Measurements from ENCODE around the gene THADA.
"Not testable (repeated sequence)": the region's sequence is repeated elsewhere in the genome, so short reads cannot be mapped to it uniquely, and the experiment has no call there.

Gene THADA, protein sequence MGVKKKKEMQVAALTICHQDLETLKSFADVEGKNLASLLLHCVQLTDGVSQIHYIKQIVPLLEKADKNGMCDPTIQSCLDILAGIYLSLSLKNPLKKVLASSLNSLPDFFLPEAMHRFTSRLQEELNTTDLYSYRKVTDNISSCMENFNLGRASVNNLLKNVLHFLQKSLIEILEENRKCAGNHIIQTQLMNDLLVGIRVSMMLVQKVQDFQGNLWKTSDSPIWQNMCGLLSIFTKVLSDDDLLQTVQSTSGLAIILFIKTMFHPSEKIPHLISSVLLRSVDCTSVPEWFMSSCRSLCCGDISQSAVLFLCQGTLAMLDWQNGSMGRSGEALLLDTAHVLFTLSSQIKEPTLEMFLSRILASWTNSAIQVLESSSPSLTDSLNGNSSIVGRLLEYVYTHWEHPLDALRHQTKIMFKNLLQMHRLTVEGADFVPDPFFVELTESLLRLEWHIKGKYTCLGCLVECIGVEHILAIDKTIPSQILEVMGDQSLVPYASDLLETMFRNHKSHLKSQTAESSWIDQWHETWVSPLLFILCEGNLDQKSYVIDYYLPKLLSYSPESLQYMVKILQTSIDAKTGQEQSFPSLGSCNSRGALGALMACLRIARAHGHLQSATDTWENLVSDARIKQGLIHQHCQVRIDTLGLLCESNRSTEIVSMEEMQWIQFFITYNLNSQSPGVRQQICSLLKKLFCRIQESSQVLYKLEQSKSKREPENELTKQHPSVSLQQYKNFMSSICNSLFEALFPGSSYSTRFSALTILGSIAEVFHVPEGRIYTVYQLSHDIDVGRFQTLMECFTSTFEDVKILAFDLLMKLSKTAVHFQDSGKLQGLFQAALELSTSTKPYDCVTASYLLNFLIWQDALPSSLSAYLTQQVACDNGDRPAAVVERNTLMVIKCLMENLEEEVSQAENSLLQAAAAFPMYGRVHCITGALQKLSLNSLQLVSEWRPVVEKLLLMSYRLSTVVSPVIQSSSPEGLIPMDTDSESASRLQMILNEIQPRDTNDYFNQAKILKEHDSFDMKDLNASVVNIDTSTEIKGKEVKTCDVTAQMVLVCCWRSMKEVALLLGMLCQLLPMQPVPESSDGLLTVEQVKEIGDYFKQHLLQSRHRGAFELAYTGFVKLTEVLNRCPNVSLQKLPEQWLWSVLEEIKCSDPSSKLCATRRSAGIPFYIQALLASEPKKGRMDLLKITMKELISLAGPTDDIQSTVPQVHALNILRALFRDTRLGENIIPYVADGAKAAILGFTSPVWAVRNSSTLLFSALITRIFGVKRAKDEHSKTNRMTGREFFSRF (N-terminal part only)

DNA sequence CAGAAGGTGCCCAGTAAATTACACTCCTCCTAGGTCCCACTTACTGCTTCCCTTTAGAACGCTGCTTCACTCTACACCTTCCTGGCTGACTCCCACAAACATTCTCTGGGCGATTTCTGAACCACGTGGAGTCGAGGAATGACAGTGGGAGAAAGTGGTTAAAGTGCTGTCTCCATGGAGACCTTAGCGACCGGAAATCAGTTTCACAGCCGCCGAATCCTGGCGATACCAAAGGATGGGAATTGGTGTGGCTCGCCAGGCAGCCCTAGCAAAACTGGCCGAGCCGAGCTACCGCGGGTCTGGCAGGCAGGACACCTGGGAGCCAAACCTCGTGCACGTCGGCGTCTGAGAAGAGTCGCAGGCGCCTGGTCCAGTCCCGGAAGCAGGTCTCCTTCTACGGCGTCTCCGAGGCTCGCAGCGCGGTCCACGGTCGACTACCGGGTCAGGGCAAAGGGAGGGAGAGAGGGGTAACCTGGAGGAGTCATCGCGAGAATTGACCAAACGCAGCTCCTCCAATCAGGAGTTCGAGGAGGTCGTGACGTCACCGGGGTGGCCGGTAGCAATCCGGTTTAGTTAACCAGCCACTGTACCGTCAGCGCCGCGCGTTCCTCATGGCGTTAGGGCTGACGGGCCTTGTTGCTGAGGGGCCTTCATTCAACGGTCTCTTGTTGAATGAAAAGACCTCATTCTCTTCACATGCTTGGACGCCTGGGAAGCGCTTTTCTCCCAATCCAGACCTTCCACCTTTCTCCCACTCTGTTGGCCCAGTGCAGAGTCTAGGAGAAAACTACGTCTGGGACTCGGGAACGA, at the start of gene THADA:
THADA (minus strand) TSS at position 436 of the 810 bp plus-strand sequence. CDS start 3,646 bp downstream, outside the sequence.
- DNase-seq = peak; percentile 98

DNA sequence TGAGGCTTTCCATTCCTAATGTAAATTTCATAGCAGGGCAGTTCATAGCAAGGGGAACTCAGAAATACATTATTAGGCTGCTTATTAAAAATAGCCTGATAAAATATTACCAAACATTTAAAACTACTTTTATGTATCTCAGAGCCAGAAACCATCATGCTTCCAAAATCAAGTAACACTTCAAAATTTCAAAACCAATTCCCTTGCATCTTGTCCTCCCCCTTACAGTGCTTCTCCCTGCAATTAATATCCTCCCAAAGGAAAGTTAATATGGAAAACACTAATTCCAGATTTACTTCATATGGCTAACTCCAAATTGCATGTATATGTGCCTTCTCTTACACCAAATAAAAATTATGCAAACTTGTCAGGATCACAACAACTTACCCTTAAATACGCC, 47.8 kb upstream of the THADA start:
- no peak for DNase-seq

DNA sequence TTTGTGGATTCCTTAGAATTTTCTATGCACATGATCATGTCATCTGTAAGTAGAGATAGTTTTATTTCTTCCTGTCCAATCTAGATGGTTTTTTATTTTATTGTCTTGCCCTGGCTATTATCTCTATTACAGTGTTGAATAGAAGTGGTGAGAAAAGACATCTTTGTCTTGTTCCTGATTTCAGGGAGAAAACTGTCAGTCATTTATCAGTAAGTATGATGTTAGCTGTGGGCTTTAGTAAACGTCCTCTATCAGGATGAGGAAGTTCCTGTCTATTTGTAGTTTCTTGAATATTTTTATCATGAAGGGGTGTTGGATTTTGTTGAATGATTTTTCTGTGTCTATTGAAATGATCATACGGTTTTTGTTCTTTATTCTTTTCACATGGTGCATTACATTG, 46.5 kb upstream of the THADA start:
- DNase-seq = no peak

DNA sequence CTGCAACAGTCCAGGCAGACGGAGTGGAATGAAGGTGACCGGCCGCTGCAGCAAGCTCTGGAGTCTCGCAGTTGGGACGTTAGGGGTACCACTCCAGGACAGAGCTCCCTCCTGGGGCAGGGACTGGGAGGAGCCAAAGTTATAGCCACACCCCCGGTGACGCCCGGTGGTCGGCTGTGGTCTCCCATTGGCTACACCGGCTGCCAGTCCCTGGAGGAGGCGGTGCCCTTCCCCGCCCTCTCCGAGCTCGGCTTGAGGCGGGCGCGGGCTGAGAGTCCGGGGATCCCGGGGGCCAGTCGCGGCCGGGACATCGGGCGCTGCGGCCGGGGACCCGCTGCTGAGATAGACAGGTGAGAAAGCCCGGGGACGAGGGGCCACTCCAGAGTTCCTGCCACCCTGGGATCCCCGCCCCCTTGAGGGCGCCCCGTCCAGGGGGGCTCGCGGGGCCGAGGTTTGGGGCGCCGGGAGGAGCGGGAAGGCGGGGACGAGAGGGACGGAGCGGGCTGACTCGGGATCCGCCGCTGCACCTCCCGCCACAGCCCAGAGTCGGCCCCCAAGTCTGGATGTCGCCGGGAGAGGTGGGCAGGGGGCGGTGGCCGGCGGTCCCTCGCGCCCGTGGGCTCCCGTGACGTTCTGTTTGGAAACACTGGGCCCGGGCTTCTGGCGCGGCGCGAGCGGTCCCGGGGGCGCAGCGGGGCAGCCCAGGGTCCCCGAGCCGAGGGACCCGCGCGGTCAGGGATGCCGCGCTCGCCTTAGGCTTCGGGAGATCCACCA, 41.4 kb upstream of the THADA start, which contains the start of gene PLEKHH2:
PLEKHH2 (plus strand) TSS at position 231 of the 774 bp plus-strand sequence. CDS start 7,414 bp downstream, outside the sequence.
- peak; percentile 51 for DNase-seq

DNA sequence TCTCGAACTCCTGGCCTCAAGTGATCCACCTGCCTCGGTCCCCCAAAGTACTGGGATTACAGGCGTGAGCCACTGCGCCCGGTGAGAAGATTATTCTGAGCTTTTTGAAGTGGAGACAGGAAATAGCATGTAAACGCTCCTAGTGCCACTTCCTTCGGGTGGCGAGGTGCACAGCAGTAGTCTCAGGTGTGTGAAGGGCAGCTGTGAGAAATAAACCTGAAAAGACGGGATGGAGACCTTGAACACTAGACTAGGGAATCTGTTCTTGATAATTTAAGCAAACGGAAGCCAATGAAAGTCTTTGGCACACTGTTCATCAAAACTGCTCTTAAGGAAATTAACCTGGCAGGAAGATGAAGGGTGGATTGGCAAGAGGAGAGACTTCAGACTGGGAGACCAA, 40.8 kb upstream of the THADA start:
- DNase-seq = no peak

DNA sequence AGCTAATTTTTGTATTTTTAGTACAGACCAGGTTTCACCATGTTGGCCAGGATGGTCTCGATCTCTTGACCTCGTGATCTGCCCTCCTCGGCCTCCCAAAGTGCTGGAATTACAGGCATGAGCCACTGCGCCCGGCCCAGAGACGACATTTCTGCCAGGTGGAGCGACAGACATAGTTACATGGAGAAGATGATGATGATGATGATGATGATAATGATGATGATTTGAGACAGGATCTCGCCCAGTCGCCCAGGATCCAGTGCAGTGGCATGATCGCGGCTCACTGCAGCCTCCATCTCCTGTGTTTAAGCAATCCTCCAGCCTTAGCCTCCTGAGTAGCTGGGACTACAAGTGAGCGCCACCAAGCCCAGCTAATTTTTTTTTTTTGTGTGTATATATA, 40.3 kb upstream of the THADA start:
- DNase-seq = not testable (repeated sequence)

DNA sequence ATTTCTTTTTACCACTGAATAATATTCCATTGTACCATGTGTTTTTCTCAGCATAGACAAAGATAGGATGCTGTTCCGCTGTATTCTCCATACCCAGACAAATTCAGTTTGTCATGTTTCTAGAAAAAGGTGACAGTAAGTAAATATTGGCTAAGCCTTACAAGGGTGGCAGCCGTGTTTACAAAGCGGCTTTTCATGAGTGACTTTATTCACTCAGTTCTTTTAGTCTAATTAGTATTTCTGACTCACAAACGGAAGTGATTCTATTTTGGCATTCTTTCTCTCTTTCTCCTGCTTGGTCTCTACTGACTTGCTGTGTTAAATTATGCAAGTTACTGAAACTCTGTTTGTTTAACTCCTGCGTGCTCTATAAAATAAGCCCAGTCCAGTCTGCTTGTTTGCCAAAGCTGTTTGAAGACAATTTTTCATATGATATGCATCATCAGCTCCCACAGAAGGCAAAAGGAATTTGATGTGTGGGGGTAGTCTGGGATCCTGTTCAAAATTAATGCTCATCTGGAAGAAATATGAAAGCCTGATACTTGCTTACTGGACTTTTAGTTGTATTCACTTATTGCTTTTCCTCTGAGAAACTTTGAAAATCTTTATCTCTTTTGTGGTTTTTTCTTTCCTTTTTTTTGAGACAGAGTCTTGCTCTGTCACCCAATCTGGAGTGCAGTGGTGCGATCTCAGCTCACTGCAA, 38.9 kb upstream of the THADA start:
- DNase-seq = no peak

DNA sequence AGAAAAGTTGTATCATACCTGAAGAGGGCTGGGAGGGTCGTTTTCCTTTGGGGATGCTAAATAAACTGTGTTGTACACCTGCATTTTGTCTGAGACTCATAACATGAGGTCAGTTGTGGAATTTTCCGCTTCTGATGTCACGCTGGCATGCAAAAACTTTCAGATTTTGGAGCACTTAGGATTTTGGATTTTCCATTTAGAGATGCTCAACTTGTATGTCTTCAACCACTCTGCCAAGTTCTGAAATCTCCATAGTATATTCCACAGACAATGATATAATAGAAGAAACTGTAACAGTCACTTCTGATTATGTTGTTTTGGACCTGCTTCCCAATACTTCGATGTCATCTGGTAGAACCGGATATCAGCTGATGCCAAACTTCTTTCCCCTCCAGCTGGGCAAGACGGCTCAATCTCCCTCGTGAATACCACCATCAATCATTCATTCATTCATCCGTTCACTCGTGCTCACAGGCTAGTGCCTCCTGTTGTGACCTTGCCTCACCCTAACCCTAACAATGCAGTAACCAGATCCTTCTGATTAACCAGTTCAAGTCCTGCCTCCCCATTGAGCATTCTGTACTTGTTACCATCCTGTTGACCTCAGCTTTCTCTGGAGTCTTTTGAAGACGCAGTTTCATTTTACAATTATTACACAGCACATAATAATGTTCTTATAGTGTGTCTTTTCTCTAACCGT, 35.9 kb upstream of the THADA start:
- DNase-seq = no peak

DNA sequence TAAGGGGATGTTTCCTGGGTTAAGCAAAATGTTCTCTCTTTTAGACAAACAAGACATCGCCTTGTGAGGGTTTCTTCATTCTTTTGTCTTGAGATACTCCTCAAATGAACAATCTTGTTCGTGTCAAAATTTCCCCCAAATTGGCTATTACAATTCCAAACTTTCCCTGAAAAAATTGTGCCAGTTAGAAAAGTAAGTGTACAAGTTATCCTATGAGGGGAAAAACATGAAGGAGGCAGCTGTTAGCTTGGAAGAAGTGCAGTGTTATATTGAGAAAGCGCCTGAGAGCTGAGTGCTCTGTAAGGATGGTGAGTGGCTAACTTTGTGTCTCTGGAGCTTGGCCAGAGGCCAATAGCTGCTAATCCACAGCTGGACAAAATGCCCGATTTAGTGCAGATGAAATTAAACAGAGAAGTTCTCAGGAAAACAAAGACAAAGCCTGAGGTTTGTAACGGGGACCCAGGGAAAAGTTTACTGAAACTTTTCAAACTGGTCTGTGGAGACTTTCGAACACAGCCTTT, 27.2 kb upstream of the THADA start:
- DNase-seq = no peak

DNA sequence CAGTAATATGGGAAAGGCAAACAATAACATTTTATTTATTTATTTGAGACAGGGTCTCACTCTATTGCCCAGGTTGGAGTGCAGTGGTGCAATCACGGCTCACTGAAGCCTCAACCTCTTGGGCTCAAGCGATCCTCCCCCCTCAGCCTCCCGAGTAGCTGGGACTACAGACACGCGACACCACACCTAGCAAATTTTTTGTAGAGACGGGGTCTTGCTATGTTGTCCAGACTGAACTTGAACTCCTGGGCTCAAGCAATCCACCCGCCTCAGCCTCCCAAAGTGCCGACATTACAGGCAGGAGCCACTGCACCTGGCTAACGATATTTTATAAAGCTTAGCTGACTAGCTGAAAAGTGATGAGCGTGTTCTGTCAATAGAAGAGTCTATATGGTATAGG, 23.7 kb upstream of the THADA start:
- DNase-seq = no peak

DNA sequence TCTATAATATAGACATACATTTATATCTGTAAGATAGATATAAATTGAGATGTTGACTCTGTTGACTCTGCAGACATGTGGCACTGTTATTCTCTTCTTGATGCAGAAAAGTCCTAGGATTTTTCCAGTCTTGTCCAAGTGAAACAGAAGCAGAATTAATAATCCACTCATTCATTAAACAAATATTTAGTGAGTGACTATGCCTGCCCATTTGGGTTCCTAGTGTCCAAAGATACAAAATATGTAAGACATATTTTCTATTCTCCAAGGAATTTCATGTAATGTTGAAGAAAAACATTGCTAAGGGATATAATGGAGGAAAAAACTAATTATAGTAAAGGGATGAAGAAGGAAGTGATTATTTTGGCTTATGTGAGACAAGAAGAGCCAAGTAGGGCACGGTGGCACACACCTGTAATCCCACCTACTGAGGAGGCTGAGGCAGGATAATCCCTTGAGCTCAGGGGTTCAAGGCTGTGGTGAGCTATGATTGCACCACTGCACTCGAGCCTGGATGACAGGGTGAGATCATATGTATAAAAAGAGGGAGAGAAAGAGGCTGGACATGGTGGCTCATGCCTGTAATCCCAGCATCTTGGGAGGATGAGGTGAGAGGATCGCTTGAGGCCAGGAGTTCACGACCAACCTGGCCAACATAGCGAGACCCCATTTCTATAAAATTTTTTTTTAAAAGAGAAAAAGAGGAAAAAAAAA, 21.3 kb upstream of the THADA start:
- DNase-seq = no peak

DNA sequence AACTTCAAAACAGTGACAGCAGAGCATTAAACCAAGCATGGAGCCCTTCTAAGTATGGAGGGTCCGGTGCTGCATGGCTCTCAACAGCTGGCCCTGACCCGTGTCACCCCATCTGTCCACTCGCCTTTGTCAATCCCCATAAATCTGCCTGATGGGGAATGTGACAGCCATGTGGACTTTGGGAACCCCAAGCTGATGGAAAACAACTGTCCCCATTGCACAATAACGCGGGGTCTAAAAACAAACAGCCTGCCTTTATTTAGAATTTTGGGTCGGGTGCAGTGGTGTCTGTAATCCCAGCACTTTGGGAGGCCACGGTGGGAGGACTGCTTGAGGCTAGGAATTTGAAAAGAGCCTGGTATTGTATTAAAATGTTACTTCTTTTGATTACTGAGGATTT, 17.1 kb upstream of the THADA start:
- DNase-seq = no peak

DNA sequence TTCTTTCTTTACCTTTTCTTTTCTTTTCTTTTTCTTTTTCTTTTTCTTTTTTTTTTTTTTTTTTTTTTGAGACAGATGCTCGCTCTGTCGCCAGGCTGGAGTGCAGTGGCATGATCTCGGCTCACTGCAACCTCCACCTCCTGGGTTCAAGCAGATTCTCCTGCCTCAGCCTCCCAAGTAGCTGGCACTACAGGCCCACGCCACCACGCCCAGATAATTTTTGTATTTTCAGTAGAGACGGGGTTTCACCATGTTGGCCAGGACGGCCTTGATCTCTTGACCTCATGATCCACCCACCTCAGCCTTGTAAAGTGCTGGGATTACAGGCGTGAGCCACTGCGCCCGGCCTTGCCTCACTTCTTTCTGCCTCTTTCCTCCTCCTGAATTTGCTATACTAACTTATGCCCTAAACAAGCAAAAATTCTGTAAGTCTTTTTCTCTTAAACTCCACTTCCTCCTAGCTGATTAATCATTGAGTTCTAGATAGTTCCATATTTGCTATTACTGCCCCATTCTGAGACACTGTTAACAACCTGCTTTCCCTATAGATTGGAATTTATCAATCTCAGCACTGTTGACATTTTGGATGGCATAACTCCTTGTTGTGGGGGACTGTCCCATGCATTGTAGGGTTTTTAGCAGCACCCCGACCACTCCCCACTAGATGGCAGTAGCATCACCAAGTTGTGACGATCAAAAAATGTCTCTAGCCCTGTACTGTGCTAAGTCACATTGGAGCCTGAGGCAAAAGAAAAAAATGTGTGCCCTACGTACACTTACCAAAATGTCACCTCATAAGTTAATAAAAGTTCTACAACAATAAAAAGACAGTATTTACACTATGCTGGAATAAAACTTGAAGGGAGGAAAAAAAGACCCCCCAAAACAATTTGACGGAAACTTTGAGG, 16.4 kb upstream of the THADA start:
- DNase-seq = peak; percentile 49

DNA sequence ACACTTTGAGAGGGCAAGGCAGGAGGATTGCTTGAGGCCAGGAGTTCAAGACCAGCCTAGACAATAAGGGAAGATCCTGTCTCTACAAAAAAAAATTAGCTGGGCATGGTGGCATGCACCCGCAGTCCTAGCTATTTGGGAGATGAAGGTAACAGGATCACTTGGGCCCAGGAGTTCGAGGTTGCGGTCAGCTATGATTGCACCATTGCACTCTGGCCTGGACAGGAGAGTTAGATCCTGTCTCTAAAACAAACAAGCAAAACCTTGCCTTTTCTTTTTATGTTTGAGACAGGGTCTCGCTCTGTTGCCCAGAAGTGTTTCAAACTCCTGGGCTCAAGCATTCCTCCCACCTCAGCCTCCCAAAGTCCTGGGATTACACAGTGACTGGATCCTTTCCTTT, 14.5 kb upstream of the THADA start:
- DNase-seq = no peak

DNA sequence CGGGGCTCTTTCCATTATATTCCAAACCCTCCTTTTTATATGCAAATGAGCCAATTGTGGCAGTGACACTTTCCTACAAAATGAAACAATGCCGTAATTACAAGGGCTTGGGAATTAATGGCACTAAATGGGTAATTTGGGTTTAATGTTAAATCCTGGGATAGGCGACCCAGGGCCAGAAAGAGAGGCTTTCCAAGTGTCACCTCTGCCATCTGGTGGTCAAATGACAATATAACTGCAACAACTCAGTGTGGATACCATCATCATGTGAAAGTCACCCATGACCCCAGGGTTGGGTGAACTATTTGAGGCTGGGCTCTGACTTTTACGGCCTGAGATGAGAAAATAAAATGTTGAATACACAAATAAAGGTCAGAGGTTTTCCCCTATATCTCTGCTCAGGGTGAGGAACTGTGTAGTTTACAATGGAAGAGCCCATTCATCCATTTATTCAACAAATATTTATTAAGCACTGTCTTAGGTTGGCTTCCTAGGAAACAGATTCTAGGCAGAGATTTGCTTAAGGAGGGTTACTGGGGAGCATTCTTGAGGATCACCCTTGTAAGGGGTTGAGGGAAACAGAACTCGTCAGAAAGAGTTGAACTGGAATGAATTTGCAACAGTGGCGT, 13.6 kb upstream of the THADA start:
- DNase-seq = peak; percentile 6

DNA sequence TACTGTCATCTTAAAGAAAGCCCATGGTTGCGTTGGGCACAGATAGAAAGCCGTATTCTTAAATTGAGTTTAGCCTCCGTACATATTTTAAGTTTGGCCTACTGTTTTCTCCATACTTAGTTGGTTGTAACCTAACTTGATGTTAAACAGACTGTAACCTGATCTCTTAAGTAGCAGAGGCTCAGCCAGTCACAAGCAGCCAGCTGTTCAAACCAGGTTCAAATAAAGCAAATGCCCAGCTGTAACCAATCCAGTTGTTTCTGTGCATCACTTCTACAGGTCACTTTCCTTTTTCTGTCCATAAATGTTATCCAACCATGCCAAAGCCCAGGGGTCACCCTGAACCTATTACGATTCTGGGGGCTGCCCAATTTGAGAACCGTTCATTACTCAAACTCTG, 10.0 kb upstream of the THADA start:
- DNase-seq = no peak

DNA sequence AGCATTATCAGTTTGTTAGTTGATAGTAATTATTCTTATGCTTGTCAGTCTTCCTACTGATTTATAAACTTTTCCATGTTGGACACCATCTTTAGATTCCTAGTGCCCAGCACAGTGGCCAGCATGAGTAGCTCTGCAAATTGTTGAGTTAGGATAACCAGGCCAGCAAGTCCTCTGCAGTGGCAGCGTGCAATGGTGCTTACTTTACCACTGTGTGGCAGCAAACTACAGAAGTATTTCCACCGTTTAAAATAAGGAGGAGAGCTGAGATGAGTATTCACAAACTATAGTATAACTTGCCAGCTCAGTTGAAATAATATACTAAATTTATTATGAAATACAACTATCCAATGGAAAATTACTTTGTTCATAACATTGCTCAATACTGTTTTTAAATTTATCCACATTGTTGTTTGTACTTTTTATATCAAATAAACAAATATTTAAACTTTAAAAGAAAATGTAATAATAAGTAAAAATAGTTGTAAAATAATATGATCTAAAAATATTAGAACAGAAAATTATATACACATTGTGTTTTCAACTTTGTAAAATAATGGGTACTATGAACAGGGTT, 9.3 kb upstream of the THADA start:
- peak; percentile 11 for DNase-seq

Data from GDM1 (cell line).